Suprapubic skin (tissue), 4 donors: ENCODE data around the gene PROZ. TPM values are rescaled to one million over a fixed set of nuclear protein-coding genes. Genes with fewer than 3 reads are reported as not detected.

Experiments
- DNase-seq, 2 donors: peaks; one replicate each; pipeline ENCODE4 v3.0.0-alpha.2; 2019; ENCODE audit warnings: low spot score in 2 of 2
- H3K27ac ChIP-seq: fragments of 200-600 bp; sonication (generic); one replicate; pipeline ENCODE4 v1.5.1; 2019
- H3K27me3 ChIP-seq: fragments of 200-600 bp; sonication (generic); one replicate; pipeline ENCODE4 v1.5.1; 2019
- H3K36me3 ChIP-seq: fragments of 200-600 bp; sonication (generic); one replicate; pipeline ENCODE4 v1.5.1; 2019
- H3K4me1 ChIP-seq: fragments of 200-600 bp; sonication (generic); one replicate; pipeline ENCODE4 v1.5.1; 2019
- H3K4me3 ChIP-seq: fragments of 200-600 bp; sonication (generic); one replicate; pipeline ENCODE4 v1.5.1; 2019; ENCODE audit warnings: mild to moderate bottlenecking
- H3K9me3 ChIP-seq: fragments of 200-600 bp; sonication (generic); one replicate; pipeline ENCODE4 v1.5.1; 2019
- CTCF ChIP-seq, 2 donors: fragments of 200-600 bp in 1 of 2; fragments of 450-650 bp in 1 of 2; sonication (generic) in 1 of 2; IDR thresholded peaks; one replicate each; pipeline ENCODE4 v1.5.1; 2016 to 2019; ENCODE audit warnings: antibody characterized with exemption in 2 of 2, mild to moderate bottlenecking in 1 of 2, moderate library complexity in 1 of 2
- EP300 ChIP-seq: sonication (generic); formaldehyde crosslinking; IDR thresholded peaks from one replicate; pipeline ENCODE4 v1.6.1; 2017; ENCODE audit warnings: antibody characterized with exemption
- POLR2A ChIP-seq, 2 donors: fragments of 450-650 bp; IDR thresholded peaks; one replicate each; pipeline ENCODE4 v1.6.1; 2017; ENCODE audit warnings: antibody characterized with exemption in 2 of 2, mild to moderate bottlenecking in 2 of 2, moderate library complexity in 2 of 2
- POLR2AphosphoS5 ChIP-seq, 3 donors: sonication (generic); formaldehyde crosslinking; IDR thresholded peaks; one replicate each; pipeline ENCODE4 v1.6.1; 2017; ENCODE audit warnings: antibody characterized with exemption in 3 of 3
- WGBS: methylation state at CpG from one replicate; pipeline ENCODE4 v1.1.5; 2018; 5-methylcytosine and 5-hydroxymethylcytosine counted together
- total RNA-seq, 4 donors: library from RNA; depleted of rRNA; stranded (reverse); fragments of >200 nt; gene quantifications; one replicate each; pipeline ENCODE4 v1.1.0, GENCODE V29; 2016

Gene PROZ
- total RNA-seq, 4 donors from 2014 or later, result not detected

- 92% methylated on average over 11 of the region's 26 CpGs for WGBS
- DNase-seq, result no peak
- TF ChIP-seq POLR2A (IDR thresholded peaks at IDR 0.05) (no peak), EP300 (no peak), CTCF (IDR thresholded peaks at IDR 0.05) (no peak), POLR2AphosphoS5 (IDR thresholded peaks at IDR 0.05) (no peak)
Observed at GRCh38 chr13:113140677-113141600, 17.5 kb upstream of the PROZ start.

GRCh38 chr13:113141601-113141970, 16.9 kb upstream of the PROZ start:
- no peak for DNase-seq
- WGBS, result 84% methylated on average over 14 of the region's 18 CpGs

More at GRCh38 chr13:113140677-113141600, 17.5 kb upstream of the PROZ start:
- Histone ChIP-seq H3K4me1 (no peaks in the 10 kb centered on the region), H3K27ac (no peak overlapping the region), H3K9me3 (no peaks in the 10 kb centered on the region), H3K4me3 (no peak overlapping the region), H3K27me3 (no peaks in the 10 kb centered on the region), H3K36me3 (no peaks in the 10 kb centered on the region)

GRCh38 chr13:113142876-113143275, 15.6 kb upstream of the PROZ start:
- Histone ChIP-seq H3K27ac (no peak overlapping the region), H3K27me3 (no peaks in the 10 kb centered on the region), H3K9me3 (no peaks in the 10 kb centered on the region), H3K4me1 (no peaks in the 10 kb centered on the region), H3K36me3 (no peaks in the 10 kb centered on the region), H3K4me3 (no peak overlapping the region)
- WGBS, result 73% methylated on average over 6 of the region's 7 CpGs
- no peak for TF ChIP-seq POLR2AphosphoS5 (IDR thresholded peaks at IDR 0.05)
- TF ChIP-seq CTCF (IDR thresholded peaks at IDR 0.05), result no peak
- TF ChIP-seq POLR2A (IDR thresholded peaks at IDR 0.05), result no peak
- TF ChIP-seq EP300, result no peak
- DNase-seq, result no peak

More at GRCh38 chr13:113141601-113141970, 16.9 kb upstream of the PROZ start:
- H3K9me3 ChIP-seq, result no peaks in the 10 kb centered on the region
- no peak for TF ChIP-seq POLR2A (IDR thresholded peaks at IDR 0.05)
- no peak for TF ChIP-seq CTCF (IDR thresholded peaks at IDR 0.05)
- TF ChIP-seq POLR2AphosphoS5 (IDR thresholded peaks at IDR 0.05), result no peak
- no peak for TF ChIP-seq EP300
- H3K4me3 ChIP-seq, result no peak overlapping the region
- no peaks in the 10 kb centered on the region for H3K4me1 ChIP-seq
- H3K27me3 ChIP-seq, result no peaks in the 10 kb centered on the region
- H3K27ac ChIP-seq, result no peak overlapping the region
- no peaks in the 10 kb centered on the region for H3K36me3 ChIP-seq

GRCh38 chr13:113143466-113144254, 14.8 kb upstream of the PROZ start:
- Histone ChIP-seq H3K27ac (no peak overlapping the region), H3K9me3 (no peaks in the 10 kb centered on the region), H3K4me1 (no peaks in the 10 kb centered on the region), H3K4me3 (no peak overlapping the region), H3K27me3 (no peaks in the 10 kb centered on the region), H3K36me3 (no peaks in the 10 kb centered on the region)
- WGBS, result 91% methylated on average over 27 of the region's 39 CpGs
- DNase-seq, result no peak
- TF ChIP-seq CTCF (IDR thresholded peaks at IDR 0.05) (no peak), EP300 (no peak), POLR2AphosphoS5 (IDR thresholded peaks at IDR 0.05) (no peak), POLR2A (IDR thresholded peaks at IDR 0.05) (no peak)

- no peaks in the 10 kb centered on the region for H3K27me3 ChIP-seq
- 97% methylated on average over 5 of the region's 12 CpGs for WGBS
- no peaks in the 10 kb centered on the region for H3K4me1 ChIP-seq
- no peak overlapping the region for H3K4me3 ChIP-seq
- H3K36me3 ChIP-seq, result no peaks in the 10 kb centered on the region
- no peaks in the 10 kb centered on the region for H3K9me3 ChIP-seq
- no peak for DNase-seq
- H3K27ac ChIP-seq, result no peak overlapping the region
- TF ChIP-seq CTCF (IDR thresholded peaks at IDR 0.05) (no peak), EP300 (no peak), POLR2A (IDR thresholded peaks at IDR 0.05) (no peak), POLR2AphosphoS5 (IDR thresholded peaks at IDR 0.05) (no peak)
Observed at GRCh38 chr13:113144255-113144629, 14.2 kb upstream of the PROZ start.
